Medulla oblongata (tissue), 1 donor: Measurements from ENCODE around the gene LRRC2.

Experiments used
- DNase-seq: peaks from one replicate; pipeline ENCODE4 v3.0.0-alpha.2; 2015; ENCODE audit errors: extremely low spot score

The LRRC2 gene

GRCh38 chr3:46479021-46479420, 87.1 kb downstream of the LRRC2 start:
- no peak for DNase-seq

- no peak for DNase-seq
These were observed 87.8 kb downstream of the LRRC2 start for GRCh38 chr3:46478341-46478740.

GRCh38 chr3:46477756-46478155, 88.3 kb downstream of the LRRC2 start:
- DNase-seq: no peak

- no peak for DNase-seq
These were observed 89.0 kb downstream of the LRRC2 start for GRCh38 chr3:46477145-46477544.

- no peak for DNase-seq
These were observed 93.4 kb downstream of the LRRC2 start for GRCh38 chr3:46472736-46473135.

- no peak for DNase-seq
These were observed 94.7 kb downstream of the LRRC2 start for GRCh38 chr3:46471371-46471914.

- no peak for DNase-seq
These were observed 95.3 kb downstream of the LRRC2 start for GRCh38 chr3:46470831-46471230.

- DNase-seq: peak; percentile 32
These were observed 96.3 kb downstream of the LRRC2 start for GRCh38 chr3:46469680-46470357.

- DNase-seq: no peak
These were observed 97.1 kb downstream of the LRRC2 start for GRCh38 chr3:46468753-46469600.

- DNase-seq: no peak
These were observed 98.5 kb downstream of the LRRC2 start for GRCh38 chr3:46467562-46467961.

GRCh38 chr3:46466871-46467403, 99.2 kb downstream of the LRRC2 start:
- no peak for DNase-seq

- no peak for DNase-seq
These were observed 99.8 kb downstream of the LRRC2 start for GRCh38 chr3:46466273-46466672.
